HepG2 (cell line): ENCODE measurements around the gene KRT76. TPM values are rescaled to one million over a fixed set of nuclear protein-coding genes. Genes with fewer than 3 reads are reported as not detected.

Source experiments
- ATAC-seq: fragments of 200-7000 bp; cut with Tn5 transposase; 3 replicates; pipeline ENCODE4 v1.9.1; 2020; ENCODE audit warnings: mild to moderate bottlenecking, moderate library complexity
- BruUV-seq: library from RNA; stranded (reverse); fragments of 400-500 nt; replicated peaks from 2 replicates; lab custom pipeline; 2021; lab: Mats Ljungman, UMichigan
- CTCF ChIA-PET: fragments of 300-600 bp; formaldehyde crosslinking; extraction: SDS; loops from one replicate; lab custom pipeline; 2021; ENCODE audit warnings: low total read pairs, inconsistent platforms, low intra/inter-chr PET ratio; lab: Yijun Ruan, JAX
- POLR2A ChIA-PET: fragments of 350-600 bp; sonication (Branson Sonifier 250); formaldehyde crosslinking; loops from one replicate; lab custom pipeline; 2020; ENCODE audit warnings: antibody characterized with exemption, inconsistent platforms; lab: Yijun Ruan, JAX
- DNase-seq: peaks from one replicate; pipeline ENCODE4 v3.0.0-alpha.2; 2015; ENCODE audit warnings: low spot score
- FAIRE-seq: peaks from 3 replicates; lab custom pipeline; 2011; peaks lifted over from hg19 to GRCh38; lab: Jason Lieb, UNC
- H2AFZ ChIP-seq: one replicate; pipeline ENCODE4 v1.6.1; 2011; ENCODE audit warnings: low read length, inconsistent platforms
- H3K27ac ChIP-seq: fragments of 300-600 bp; 3 replicates; pipeline ENCODE4 v1.8.0; 2011; ENCODE audit warnings: mixed run types, mild to moderate bottlenecking, mixed read lengths, low read length, inconsistent platforms; ENCODE audit not compliant: insufficient read depth; ENCODE audit errors: extremely low read length
- H3K27me3 ChIP-seq, 2 experiments: fragments of 200-600 bp in 1 of 2; 2 replicates in 1 of 2; 3 replicates in 1 of 2; pipeline versions ENCODE4 v1.6.0 to v1.8.0; 2011; ENCODE audit warnings: low read length in 2 of 2, mild to moderate bottlenecking in 2 of 2, moderate library complexity in 2 of 2, inconsistent platforms in 1 of 2; ENCODE audit not compliant: insufficient read depth in 2 of 2, control insufficient read depth in 1 of 2
- H3K36me3 ChIP-seq, 2 experiments: fragments of 200-600 bp in 1 of 2; replicated peaks in 1 of 2; 2 replicates in 1 of 2; 3 replicates in 1 of 2; pipeline versions ENCODE4 v1.5.1 to v1.8.0; 2011; ENCODE audit warnings: low read length in 2 of 2, inconsistent platforms in 1 of 2; ENCODE audit not compliant: insufficient read depth in 2 of 2, control insufficient read depth in 1 of 2
- H3K4me1 ChIP-seq: 2 replicates; pipeline ENCODE4 v1.5.1; 2012; ENCODE audit warnings: low read length, inconsistent platforms; ENCODE audit not compliant: insufficient read depth
- H3K4me2 ChIP-seq: 2 replicates; pipeline ENCODE4 v1.6.0; 2011; ENCODE audit warnings: low read depth, low read length, inconsistent platforms
- H3K4me3 ChIP-seq, 3 experiments: fragments of 200-600 bp in 1 of 3; sonication (generic), shearing (Covaris generic) in 1 of 3; replicated peaks in 1 of 3; 2 replicates each; pipeline ENCODE4 v1.5.1; 2011 to 2016; ENCODE audit warnings: low read length in 3 of 3, inconsistent platforms in 2 of 3, low read depth in 2 of 3, mild to moderate bottlenecking in 2 of 3, control low read depth in 1 of 3, mixed read lengths in 1 of 3; ENCODE audit not compliant: insufficient read depth in 1 of 3
- H3K79me2 ChIP-seq: one replicate; pipeline ENCODE4 v1.6.1; 2011; ENCODE audit warnings: low read length, inconsistent platforms; ENCODE audit not compliant: insufficient read depth
- H3K9ac ChIP-seq: 2 replicates; pipeline ENCODE4 v1.6.0; 2011; ENCODE audit warnings: mild to moderate bottlenecking, low read depth, low read length, inconsistent platforms; ENCODE audit not compliant: insufficient read depth
- H3K9me3 ChIP-seq: 2 replicates; pipeline ENCODE4 v1.5.1; 2012; ENCODE audit warnings: mild to moderate bottlenecking, low read length
- H4K20me1 ChIP-seq: 2 replicates; pipeline ENCODE4 v1.6.0; 2011; ENCODE audit warnings: inconsistent platforms, mild to moderate bottlenecking, low read length, moderate library complexity; ENCODE audit not compliant: insufficient read depth
- ATF5 ChIP-seq: sonication (generic); formaldehyde crosslinking; IDR thresholded peaks from 2 replicates; pipeline ENCODE4 v1.4.0; 2020; ENCODE audit warnings: mild to moderate bottlenecking, low read depth, missing genetic modification reagents
- CBX2 ChIP-seq, 2 experiments: fragments of 200-600 bp in 1 of 2; sonication (generic); formaldehyde crosslinking in 1 of 2; IDR thresholded peaks; 2 replicates each; pipeline versions ENCODE4 v1.7.0 to v1.8.1; 2018 to 2022; ENCODE audit warnings: low read depth in 2 of 2, low read length in 1 of 2, mild to moderate bottlenecking in 1 of 2, missing genetic modification reagents in 1 of 2
- CEBPB ChIP-seq: IDR thresholded peaks from 2 replicates; pipeline ENCODE4 v1.6.1; 2011; ENCODE audit warnings: low read depth, low read length, improper control_type of control experiment, borderline replicate concordance
- FOXA1 ChIP-seq, 2 experiments: fragments of 450-650 bp in 1 of 2; sonication (generic) in 1 of 2; formaldehyde crosslinking in 1 of 2; IDR thresholded peaks; 2 replicates each; pipeline versions ENCODE4 v1.4.0 to v1.6.1; 2016 to 2020; ENCODE audit warnings: missing genetic modification reagents in 1 of 2
- IKZF5 ChIP-seq: IDR thresholded peaks from 2 replicates; pipeline ENCODE4 v1.6.1; 2018; ENCODE audit warnings: missing genetic modification reagents, mild to moderate bottlenecking, missing compliant biosample characterization
- NFYC ChIP-seq: IDR thresholded peaks from 2 replicates; pipeline ENCODE4 v1.6.1; 2016; ENCODE audit warnings: missing genetic modification reagents, missing compliant biosample characterization
- REST ChIP-seq, 2 experiments: IDR thresholded peaks; 2 replicates each; pipeline ENCODE4 v1.6.1; 2011 to 2012; ENCODE audit warnings: low read length in 2 of 2, borderline replicate concordance in 1 of 2, low read depth in 1 of 2, mild to moderate bottlenecking in 1 of 2, moderate library complexity in 1 of 2
- RFXAP ChIP-seq: sonication (generic); formaldehyde crosslinking; IDR thresholded peaks from 2 replicates; pipeline ENCODE4 v1.4.0; 2020; ENCODE audit warnings: missing genetic modification reagents, borderline replicate concordance
- RORA ChIP-seq: sonication (generic); formaldehyde crosslinking; IDR thresholded peaks from 2 replicates; pipeline ENCODE4 v1.5.0; 2020; ENCODE audit warnings: mild to moderate bottlenecking, missing genetic modification reagents, moderate library complexity
- SMARCC2 ChIP-seq: fragments of 450-650 bp; IDR thresholded peaks from 2 replicates; pipeline ENCODE4 v1.6.1; 2017; ENCODE audit warnings: antibody characterized with exemption, mild to moderate bottlenecking
- ZMAT5 ChIP-seq: sonication (generic); formaldehyde crosslinking; IDR thresholded peaks from 2 replicates; pipeline ENCODE4 v1.5.0; 2020; ENCODE audit warnings: mild to moderate bottlenecking, low read depth, missing genetic modification reagents, borderline replicate concordance
- ZNF513 ChIP-seq: sonication (generic); formaldehyde crosslinking; conservative IDR thresholded peaks from 2 replicates; pipeline ENCODE4 v1.5.0; 2020; ENCODE audit warnings: missing genetic modification reagents
- ZNF550 ChIP-seq: sonication (generic); formaldehyde crosslinking; IDR thresholded peaks from 2 replicates; pipeline ENCODE4 v1.4.0; 2020; ENCODE audit warnings: mild to moderate bottlenecking, missing genetic modification reagents, borderline replicate concordance
- ZNF768 ChIP-seq: sonication (generic); formaldehyde crosslinking; IDR thresholded peaks from 2 replicates; pipeline ENCODE4 v1.4.0; 2020; ENCODE audit warnings: missing genetic modification reagents
- ZNF772 ChIP-seq: sonication (generic); formaldehyde crosslinking; IDR thresholded peaks from 2 replicates; pipeline ENCODE4 v1.5.0; 2020; ENCODE audit warnings: mild to moderate bottlenecking, missing genetic modification reagents
- ZNF878 ChIP-seq: sonication (generic); formaldehyde crosslinking; IDR thresholded peaks from 2 replicates; pipeline ENCODE4 v1.8.1; 2023; ENCODE audit warnings: mild to moderate bottlenecking, missing genetic modification reagents, moderate library complexity
- WGBS: methylation state at CpG from one replicate; pipeline ENCODE4 v1.1.6; 2017; ENCODE audit warnings: low lambda C conversion rate; 5-methylcytosine and 5-hydroxymethylcytosine counted together
- in situ Hi-C: cut with HindIII; loops from 2 replicates; pipeline ENCODE4 v1.10.0; 2017; ENCODE audit warnings: low pct_unique_long_range_greater_than_20kb; ENCODE audit not compliant: extremely low pct_ligation_motif_present
- intact Hi-C: fragments of 100-400 bp; cut with micrococcal nuclease; formaldehyde crosslinking; loops from one replicate; pipeline ENCODE4 v1.10.0; 2022; ENCODE audit not compliant: unreplicated experiment
- polyA plus RNA-seq, 8 experiments: library from polyadenylated mRNA; depleted of rRNA in 3 of 8; stranded (reverse) in 7 of 8; unstranded in 1 of 8; fragments of >200 nt; fragmentation: Illumina TruSeq in 4 of 8; extraction: Trizol in 4 of 8; gene quantifications; 2 replicates each; pipeline versions ENCODE4 v1.2.1 to v1.2.3, GENCODE V29; 2011 to 2016; ENCODE audit warnings: low read depth in 4 of 8, missing spikeins in 1 of 8, mixed read lengths in 1 of 8; ENCODE audit not compliant: insufficient read depth in 1 of 8
- total RNA-seq, 5 experiments: library from RNA; depleted of rRNA; stranded (reverse); fragments of >200 nt; fragmentation: Illumina TruSeq; extraction: Trizol; gene quantifications; 2 replicates each; pipeline ENCODE4 v1.2.3, GENCODE V29; 2016; ENCODE audit warnings: low read depth in 1 of 5

KRT76 gene
- total and polyA plus RNA-seq, 2 of the 13 experiments (the other 11 are each of a cell fraction or from before 2014, with no cell fraction given), result not detected

GRCh38 chr12:52744493-52745156 is 32.5 kb downstream of the KRT76 start:
- H3K9me3 ChIP-seq, result no peaks in the 10 kb centered on the region
- no peak overlapping the region for H3K27ac ChIP-seq
- no peak overlapping the region for H3K9ac ChIP-seq
- no TSS peak for BruUV-seq
- H2AFZ ChIP-seq, result no peak overlapping the region
- H3K4me1 ChIP-seq, result no peaks in the 10 kb centered on the region
- ChIA-PET CTCF (no interaction called here), POLR2A (no interaction called here)
- intact Hi-C loops (no loop called here), in situ Hi-C loops (no loop called here)
- no peak overlapping the region for H3K4me2 ChIP-seq
- H3K4me3 ChIP-seq, result no peak overlapping the region
- FAIRE-seq (no peak), ATAC-seq (no peak), DNase-seq (no peak)
- H3K27me3 ChIP-seq, result peaks cover 1 to 8% of the 10 kb centered on the region in 2 experiments; a peak in 3 of 5 replicates
- H4K20me1 ChIP-seq, result no peaks in the 10 kb centered on the region; the same call in 1 of the 2 replicates
- H3K79me2 ChIP-seq, result no peaks in the 10 kb centered on the region
- no CpG with 5 or more reads among the region's 1 CpG for WGBS
- H3K36me3 ChIP-seq, result no peaks in the 10 kb centered on the region
- no peak for TF ChIP-seq REST (IDR thresholded peaks at IDR 0.05; ENCODE audit: borderline replicate concordance in 1 of 2, low read depth in 1 of 2, low read length in 2 of 2)
- no peak for TF ChIP-seq ZNF513 (CRISPR knock-in tag)
- TF ChIP-seq ZNF768 (CRISPR knock-in tag), result no peak
- TF ChIP-seq RORA, result no peak
- TF ChIP-seq IKZF5 (CRISPR knock-in tag), result no peak
- TF ChIP-seq CEBPB, result no peak
- TF ChIP-seq ZNF878 (CRISPR knock-in tag), result no peak
- no peak for TF ChIP-seq ZNF550 (CRISPR knock-in tag)
- TF ChIP-seq CBX2 (IDR thresholded peaks at IDR 0.05; ENCODE audit: low read depth, low read length), result no peak
- TF ChIP-seq CBX2 (CRISPR knock-in tag; IDR thresholded peaks at IDR 0.05; ENCODE audit: low read depth), result no peak
- TF ChIP-seq SMARCC2, result no peak
- TF ChIP-seq RFXAP (CRISPR knock-in tag), result no peak
- TF ChIP-seq ZNF772 (CRISPR knock-in tag), result no peak
- TF ChIP-seq NFYC (CRISPR knock-in tag), result no peak
- TF ChIP-seq FOXA1 (IDR thresholded peaks at IDR 0.05), result no peak
- no peak for TF ChIP-seq FOXA1 (CRISPR knock-in tag; IDR thresholded peaks at IDR 0.05)
- no peak for TF ChIP-seq ATF5 (CRISPR knock-in tag)
- no peak for TF ChIP-seq ZMAT5 (CRISPR knock-in tag)
